Stimulated activated CD4-positive, alpha-beta T cell treated with anti-CD3 and anti-CD28 coated beads, TNF-alpha, amount 100 ng/mL, for 48 hours (primary cell): ENCODE data around the gene SLC22A23.

Experiments used
- DNase-seq, 3 donors: peaks; one replicate each; pipeline ENCODE4 v3.0.0-alpha.2; 2020; ENCODE audit warnings: low read depth in 3 of 3

The SLC22A23 gene

DNA sequence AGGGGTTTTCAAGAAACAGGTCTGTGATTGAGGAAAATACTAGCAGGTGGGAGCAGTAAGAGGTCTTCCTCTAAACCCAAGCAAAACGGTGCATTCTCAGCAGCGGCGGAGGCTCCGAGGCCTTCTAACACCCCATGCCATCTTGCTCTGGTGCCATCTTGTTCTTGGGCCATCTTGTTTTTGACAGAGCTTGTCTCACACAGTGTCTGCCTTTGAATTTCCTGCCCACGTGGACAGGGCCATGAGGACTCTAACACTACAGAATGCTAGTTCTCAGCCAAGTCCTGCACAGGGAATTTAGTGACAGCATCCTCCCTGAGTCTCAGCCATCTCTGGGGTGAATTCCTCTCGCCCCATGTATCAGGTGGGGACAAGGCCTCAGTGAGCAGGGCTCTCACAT lies 121.7 kb downstream of the SLC22A23 start:
- no peak for DNase-seq

DNA sequence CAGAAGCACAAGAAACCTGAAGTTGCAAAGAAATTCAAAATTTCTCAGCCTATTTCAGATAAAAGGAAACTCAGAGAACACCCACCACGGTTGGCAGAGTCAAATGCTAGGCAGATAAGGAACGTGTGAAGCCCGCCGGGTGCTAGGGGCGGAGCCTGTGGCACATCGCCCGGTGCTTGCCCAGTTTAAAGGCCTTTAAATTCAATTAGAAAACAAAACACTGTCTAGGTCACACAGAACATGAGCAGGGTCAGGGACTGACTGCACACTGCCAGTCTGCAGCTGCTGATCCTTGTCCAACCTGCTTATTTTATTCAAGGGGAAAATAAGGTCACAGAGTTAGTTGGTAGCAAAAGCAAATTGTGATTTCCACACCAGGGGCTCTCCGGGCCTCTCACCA lies 122.3 kb downstream of the SLC22A23 start:
- no peak for DNase-seq

GRCh38 chr6:3333263-3333662 lies 123.6 kb downstream of the SLC22A23 start:
- no peak for DNase-seq

GRCh38 chr6:3331971-3332370 lies 124.9 kb downstream of the SLC22A23 start:
- DNase-seq: no peak

GRCh38 chr6:3331494-3331893 lies 125.4 kb downstream of the SLC22A23 start:
- DNase-seq: no peak

- no peak for DNase-seq
These were observed 126.7 kb downstream of the SLC22A23 start for GRCh38 chr6:3330199-3330598.

- DNase-seq: no peak
These were observed 127.3 kb downstream of the SLC22A23 start for GRCh38 chr6:3329393-3330051.

- DNase-seq: no peak
These were observed 128.1 kb downstream of the SLC22A23 start for GRCh38 chr6:3328796-3329195.

- no peak for DNase-seq
These were observed 128.7 kb downstream of the SLC22A23 start for GRCh38 chr6:3328145-3328544.

DNA sequence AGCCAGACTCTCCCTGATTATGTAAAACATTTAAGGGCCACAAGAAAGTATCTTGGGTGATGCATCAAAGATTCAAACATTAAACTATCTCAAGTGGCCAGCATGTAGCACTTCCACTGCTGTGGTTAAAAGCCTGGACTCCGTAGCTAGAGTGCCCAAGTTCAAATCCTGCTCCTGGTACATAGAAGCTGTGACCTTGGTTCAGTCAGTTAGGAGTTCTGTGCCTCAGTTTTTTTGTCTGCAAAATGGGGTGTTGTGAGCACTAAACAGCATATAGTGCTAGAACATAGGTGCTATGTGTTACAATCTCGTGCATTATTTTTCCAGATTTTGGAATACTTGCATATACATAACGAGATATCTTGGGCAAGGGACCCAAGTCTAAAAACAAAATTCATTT lies 129.4 kb downstream of the SLC22A23 start:
- DNase-seq: no peak

DNA sequence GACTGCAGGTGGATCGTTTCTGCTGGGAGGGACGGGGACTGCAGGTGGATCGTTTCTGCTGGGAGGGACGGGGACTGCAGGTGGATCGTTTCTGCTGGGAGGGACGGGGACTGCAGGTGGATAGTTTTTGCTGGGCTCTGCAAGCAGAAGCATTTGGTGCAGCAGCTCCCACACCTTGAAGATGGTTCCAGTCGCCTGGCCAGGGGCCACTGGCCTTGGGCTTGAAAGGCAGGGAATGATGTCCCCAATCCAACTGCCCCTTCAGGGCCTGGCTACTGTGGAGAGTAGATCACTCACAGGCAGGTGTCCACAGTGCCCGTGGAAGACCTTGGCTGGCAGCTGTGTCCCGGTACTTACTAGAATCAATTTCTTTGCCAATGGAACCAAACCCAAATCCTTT lies 129.9 kb downstream of the SLC22A23 start:
- no peak for DNase-seq

DNA sequence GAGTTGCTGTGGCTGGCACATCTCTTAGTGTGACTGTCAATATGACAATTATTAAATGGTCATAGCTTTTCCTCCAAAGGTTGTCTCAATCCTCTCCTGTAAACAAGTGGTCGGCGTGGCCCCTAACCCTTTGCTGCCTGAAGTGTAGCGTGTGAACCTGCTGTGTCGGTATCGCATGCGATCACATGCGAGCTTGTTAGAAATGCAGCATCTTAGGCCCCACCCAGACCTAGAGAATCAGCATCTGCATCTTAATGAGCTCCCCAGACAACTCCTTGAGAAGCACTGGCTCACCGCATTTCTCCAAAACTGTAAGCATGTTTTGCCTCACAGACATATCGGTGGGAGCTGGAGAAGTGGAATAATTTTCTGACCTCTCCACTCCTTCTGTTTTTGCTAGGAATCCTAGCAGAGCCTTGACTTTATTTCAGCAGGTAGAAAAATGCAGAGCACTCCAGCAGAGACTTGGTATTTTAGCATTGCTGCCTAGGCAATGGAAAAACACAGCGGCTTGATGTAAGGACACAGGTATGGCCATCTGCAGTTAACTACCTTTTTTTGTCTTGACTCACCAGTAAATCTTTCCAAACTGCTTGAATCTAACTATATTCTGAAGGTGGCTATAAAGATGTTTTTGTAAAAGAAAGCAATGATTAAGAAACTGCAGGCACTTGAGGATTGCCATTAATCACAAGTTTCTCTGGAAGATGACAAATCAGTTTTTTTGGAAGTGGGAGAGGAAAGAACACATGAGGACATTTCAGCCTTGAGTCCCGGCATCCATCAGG lies 130.5 kb downstream of the SLC22A23 start:
- DNase-seq: no peak

DNA sequence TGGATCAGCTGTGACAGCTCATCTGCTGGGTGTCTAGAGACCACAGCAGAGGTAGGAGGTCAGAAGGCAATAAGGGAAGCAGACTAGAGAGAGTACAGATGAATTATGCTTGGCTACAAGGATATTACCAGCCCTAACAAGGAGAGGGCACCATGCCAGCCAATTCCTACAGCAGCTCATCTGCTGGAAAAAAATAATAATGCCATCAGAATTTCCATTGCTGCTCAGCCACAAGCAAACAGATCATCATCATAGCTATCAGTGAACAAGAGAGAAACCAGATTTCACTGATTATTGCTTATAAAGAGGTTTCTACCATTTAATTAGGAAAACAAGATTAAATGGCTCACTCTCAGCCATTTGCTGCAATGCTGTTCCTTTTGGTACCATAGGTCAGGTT lies 131.6 kb downstream of the SLC22A23 start:
- no peak for DNase-seq

GRCh38 chr6:3324262-3324942 lies 132.4 kb downstream of the SLC22A23 start:
- DNase-seq: peak in 1 of 3 donors; percentile 7

DNA sequence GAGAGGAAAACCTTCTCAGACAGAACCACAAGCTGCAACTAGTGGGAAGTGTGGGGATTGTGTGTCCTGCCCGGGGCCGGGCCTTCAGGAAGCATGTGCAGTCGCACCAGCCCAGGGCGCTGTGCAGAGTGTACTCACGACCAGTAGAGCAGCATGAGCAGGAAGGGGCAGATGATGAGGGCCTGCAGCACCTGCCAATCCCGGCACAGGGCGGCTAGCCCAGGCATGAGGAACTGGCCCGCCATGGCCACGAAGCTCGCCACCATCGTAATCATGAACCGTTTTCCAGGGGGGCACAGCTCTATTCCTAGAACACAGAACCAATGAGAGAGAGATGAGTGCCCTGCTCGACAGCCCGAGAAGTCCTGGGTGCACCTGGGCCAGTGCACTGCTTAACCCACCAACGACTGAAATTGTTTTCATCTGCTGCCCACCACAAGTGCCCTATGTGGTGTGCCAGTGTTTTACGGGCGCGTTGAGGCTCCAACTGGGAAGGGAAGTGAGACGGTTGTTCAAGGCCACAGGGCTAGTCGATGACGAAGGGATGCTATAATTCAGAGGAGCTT lies 133.1 kb downstream of the SLC22A23 start:
- no peak for DNase-seq

DNA sequence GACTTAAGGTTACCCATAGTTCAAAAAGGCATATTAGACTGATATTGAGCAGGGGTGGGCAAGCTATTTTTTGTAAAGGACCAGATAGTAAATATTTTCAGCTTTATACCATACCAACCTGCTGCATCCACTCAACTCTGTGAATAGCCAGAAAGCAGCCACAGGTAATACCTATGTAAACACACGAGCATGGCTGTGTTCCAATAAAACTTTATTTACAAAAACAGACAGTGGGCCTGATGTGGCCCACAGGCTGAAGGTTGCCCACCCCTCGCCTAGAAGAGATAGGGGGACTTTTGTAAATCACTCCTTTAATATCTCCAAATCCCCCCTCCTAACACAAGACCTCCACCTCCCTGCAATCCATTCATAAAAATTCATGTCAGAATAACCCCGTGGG lies 133.7 kb downstream of the SLC22A23 start:
- no peak for DNase-seq

DNA sequence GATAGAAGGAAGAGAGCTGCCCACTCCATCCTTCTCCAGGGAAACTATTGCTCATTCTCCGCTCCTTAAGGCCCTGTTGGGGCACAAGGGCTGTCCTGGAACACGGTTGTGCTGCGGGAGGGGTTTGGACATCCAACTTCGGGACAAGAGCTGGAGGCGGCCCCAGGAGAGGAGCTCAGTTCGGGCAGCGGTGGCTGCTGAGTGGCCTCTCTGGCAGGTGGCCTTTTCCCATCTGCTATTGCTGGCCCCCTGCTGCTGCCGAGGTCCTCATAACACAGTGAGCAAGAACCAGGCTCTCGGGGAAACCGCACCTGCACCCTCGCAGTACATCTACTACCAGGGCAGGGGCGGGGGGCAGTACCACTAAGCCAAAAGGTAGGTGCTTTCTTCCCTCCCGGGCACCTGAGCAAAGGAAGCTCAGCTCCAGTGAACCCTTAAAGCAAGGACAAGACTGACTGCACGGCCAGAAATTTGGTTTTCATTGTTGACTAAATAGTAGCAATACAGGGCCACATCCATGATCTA lies 134.4 kb downstream of the SLC22A23 start:
- DNase-seq: no peak

DNA sequence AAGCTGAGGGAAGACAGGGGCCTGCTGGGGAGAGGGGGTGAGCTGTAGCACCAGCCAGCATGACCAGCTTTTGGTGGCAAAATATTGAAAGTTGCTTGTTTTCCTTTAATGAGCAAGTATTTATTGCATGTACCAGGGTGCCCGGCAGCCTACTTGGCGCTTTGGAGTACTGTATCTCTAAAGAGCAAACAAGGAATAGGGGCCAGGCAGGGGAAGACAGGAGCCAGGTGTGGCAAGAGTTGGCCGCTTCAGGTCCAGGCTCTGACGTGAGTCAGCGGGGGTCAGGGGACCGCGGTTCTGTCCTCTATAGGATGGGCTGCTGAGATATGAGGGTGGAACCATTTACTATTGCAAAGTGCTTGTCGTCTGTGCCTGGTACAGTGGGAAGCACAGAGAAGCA lies 135.0 kb downstream of the SLC22A23 start:
- DNase-seq: no peak

DNA sequence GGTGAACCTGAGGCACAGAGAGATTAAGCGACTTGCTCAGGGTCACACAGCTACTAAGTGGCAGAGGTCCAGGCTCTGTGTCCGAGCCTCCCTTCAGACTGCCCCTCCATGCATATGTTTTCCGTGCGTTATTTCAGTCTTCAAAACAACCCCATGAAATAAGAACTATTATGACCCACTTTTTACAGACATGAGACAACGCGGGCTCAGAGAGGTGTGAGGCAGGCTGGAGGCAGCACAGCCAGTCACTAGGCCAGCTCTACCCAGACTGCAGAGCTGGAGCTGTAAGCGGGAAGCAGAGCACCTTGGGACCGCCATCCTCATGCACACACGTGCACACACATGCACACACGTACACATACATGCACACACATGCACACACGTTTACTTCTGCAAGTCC lies 135.8 kb downstream of the SLC22A23 start:
- no peak for DNase-seq

DNA sequence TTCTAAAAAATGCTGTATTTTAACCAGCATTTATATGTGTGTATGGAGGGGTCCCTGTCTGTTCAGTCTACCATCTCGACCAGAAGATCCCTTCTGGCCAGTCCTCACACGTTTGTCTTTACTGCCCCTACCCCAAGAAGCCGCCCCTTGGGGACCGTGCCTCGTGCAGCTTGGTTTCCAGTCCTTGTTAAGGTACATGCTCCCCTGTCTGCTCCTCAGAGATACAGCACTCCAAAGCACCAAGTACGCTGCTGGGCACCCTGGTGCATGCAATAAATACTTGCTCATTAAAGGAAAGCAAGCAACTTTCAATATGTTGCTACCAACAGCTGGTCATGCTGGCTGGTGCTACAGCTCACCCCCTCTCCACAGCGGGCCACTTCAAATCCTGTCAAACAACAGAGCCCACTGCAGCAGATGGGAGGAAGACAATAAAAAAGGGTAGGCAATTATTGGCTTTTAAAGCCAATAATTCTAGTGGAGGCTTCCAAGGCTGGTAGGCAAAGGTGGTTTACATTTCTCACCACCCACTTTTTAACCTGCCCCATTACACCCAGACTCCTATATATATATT lies 136.5 kb downstream of the SLC22A23 start:
- DNase-seq: no peak

- DNase-seq: no peak
These were observed 137.1 kb downstream of the SLC22A23 start for GRCh38 chr6:3319610-3320200.
